NCI-H2196 treated with DMSO at 0.1 percent for 48 hours (cell line): ENCODE results near the gene ZFP64.
"Not testable (repeated sequence)": the region's sequence is repeated elsewhere in the genome, so short reads cannot be mapped to it uniquely, and the experiment has no call there.

Experiments used
- DNase-seq: peaks from one replicate; lab custom pipeline; 2025; ENCODE audit not compliant: unreplicated experiment; lab: John Stamatoyannopoulos, UW

The ZFP64 gene

GRCh38 chr20:52191132-52191915 is at the start of gene ZFP64:
Gene ZFP64, minus strand, starts transcription at chr20:52191779. Its CDS starts 143 bp downstream, at chr20:52191636.
- DNase-seq = peak; percentile 66

- no peak for DNase-seq
Measured at GRCh38 chr20:52240802-52241201, 49.2 kb upstream of the ZFP64 start.

- DNase-seq = no peak
Measured at GRCh38 chr20:52239102-52239501, 47.5 kb upstream of the ZFP64 start.

GRCh38 chr20:52236292-52236691 is 44.7 kb upstream of the ZFP64 start:
- DNase-seq = no peak

- no peak for DNase-seq
Measured at GRCh38 chr20:52235129-52235528, 43.5 kb upstream of the ZFP64 start.

GRCh38 chr20:52234302-52235045 is 42.9 kb upstream of the ZFP64 start:
- DNase-seq = no peak

- DNase-seq = no peak
Measured at GRCh38 chr20:52231230-52231746, 39.7 kb upstream of the ZFP64 start.

GRCh38 chr20:52230409-52230808 is 38.8 kb upstream of the ZFP64 start:
- DNase-seq = no peak

GRCh38 chr20:52229346-52229745 is 37.8 kb upstream of the ZFP64 start:
- DNase-seq = not testable (repeated sequence)

- DNase-seq = no peak
Measured at GRCh38 chr20:52226370-52226769, 34.8 kb upstream of the ZFP64 start.

GRCh38 chr20:52224920-52225319 is 33.3 kb upstream of the ZFP64 start:
- no peak for DNase-seq

GRCh38 chr20:52221362-52221761 is 29.8 kb upstream of the ZFP64 start:
- DNase-seq = not testable (repeated sequence)

GRCh38 chr20:52220891-52221290 is 29.3 kb upstream of the ZFP64 start:
- DNase-seq = not testable (repeated sequence)

GRCh38 chr20:52219441-52219840 is 27.9 kb upstream of the ZFP64 start:
- DNase-seq = no peak

- DNase-seq = no peak
Measured at GRCh38 chr20:52217689-52218395, 26.3 kb upstream of the ZFP64 start.

- DNase-seq = no peak
Measured at GRCh38 chr20:52213995-52214394, 22.4 kb upstream of the ZFP64 start.

- no peak for DNase-seq
Measured at GRCh38 chr20:52212943-52213342, 21.4 kb upstream of the ZFP64 start.

- no peak for DNase-seq
Measured at GRCh38 chr20:52210037-52210990, 18.7 kb upstream of the ZFP64 start.

GRCh38 chr20:52209154-52209571 is 17.6 kb upstream of the ZFP64 start:
- DNase-seq = no peak
